HG02678 (cell line): ENCODE data around the gene KLF13.
A peak's percentile ranks its signal among the peaks of the same experiment; 100 is the strongest.

Source experiments
- ATAC-seq: cut with Tn5 transposase; IDR thresholded peaks from one replicate; pipeline ENCODE4 v1.9.1; 2021; ENCODE audit warnings: mild to moderate bottlenecking, moderate library complexity; ENCODE audit not compliant: unreplicated experiment

KLF13 gene

DNA sequence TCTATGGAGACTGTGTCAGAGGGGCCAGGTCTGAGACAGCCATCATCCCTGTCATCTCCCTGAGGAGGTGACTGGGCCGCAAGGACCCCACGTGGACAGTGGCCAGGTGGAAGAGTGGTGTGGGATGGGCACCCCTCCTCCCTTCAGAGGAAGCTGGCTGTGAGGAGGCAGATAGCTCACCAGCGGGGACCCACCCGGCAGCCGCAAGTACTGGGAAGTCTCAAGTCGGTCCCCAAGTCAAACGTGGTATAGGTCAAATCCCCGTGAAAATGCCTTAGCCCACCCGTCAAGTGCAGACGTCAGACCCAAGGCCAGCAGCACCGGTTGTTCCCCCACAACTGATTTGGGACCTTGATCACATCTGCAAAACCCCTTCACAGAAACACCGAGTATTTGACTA is 12.3 kb upstream of the KLF13 start:
- no peak for ATAC-seq

DNA sequence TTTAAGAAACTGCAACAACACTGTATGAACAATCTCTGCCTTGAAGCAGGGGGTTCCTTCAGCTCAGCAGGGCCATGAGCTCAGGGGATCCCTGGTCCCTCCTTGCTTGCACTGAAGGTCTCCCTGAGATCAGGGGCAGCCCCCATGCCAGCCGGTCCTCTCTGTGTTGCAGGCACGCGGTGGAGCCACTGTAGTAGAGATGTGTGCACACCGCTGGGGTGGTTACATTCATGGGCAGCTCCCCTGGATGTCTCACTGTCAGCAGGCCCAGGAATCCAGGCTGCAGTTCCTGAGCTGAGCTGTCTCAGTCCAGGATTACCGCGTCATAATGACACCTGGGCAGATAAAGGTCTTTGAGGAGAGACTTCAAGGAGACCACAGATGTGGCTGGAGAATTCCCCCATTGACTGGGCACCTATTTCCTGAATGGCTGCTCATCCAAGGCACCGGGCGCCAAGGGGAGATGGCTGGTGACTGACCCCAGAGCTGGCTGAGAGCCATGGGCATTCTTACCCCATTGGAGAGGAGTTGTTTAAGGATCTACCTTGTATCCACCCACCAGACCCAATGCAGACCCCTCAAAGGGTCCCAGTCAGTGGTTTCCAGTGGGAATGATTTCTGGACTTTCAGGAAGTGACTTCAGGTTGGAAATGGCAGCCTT is 10.4 kb upstream of the KLF13 start:
- no peak for ATAC-seq

DNA sequence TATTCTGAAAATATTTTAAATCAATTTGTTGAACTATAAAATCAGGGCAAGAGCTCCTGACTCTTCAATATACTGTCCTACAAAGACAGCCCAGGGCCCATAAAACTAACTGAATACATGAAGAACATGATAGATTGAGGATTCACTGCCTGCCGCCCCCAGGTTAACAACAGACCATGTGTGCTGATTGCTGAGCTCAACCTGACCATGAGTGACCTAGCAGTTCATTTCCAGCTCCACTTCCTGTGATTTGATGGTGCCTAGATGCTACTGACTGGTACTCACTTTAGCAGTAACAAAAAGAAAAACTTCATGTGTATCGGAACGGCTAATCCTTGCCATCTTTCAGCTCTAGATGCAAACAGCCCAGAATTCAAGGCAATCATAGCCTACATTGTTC is 9.6 kb upstream of the KLF13 start:
- no peak for ATAC-seq

DNA sequence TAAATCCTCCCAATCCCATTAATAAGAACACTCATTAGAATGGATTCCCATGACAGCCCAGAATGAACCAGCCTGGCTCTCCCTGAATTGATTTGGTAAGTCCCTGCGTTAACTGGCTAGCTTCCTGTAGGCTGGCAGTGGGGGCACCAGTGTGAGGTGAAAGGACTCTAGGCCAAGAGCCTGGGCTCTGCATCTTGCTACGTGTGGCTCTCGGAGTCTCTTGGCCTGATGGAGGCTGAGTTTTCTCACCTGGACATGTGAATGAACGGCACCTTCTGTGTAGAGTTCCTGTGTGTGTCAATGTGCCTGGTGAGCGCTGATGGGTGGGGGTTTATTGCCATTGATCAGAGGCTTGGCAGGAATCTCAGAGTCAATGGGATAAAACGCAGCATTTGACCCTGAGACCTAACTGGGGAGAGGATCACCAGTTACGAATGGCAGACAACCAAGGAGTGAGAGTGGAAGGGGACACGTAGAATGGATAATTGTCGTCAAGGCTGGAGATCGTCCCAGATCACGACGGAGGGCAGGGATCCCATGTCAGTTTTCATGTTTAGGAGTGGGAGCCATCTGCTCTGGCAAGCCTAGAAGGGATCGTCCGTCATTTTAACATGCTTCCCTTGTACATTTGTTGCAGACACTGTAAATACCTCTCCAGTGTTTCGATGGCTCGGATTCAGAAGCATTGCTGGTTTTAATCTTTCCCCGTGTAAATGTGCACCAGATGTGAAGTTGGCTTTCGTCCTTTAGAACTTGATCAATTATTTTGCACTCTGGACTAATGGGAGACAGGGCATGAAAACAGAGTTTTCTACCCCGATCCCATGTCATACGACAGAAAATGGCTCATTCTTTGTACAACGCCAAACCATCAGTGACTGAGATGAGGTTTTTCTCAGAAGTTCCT is 9.0 kb upstream of the KLF13 start:
- no peak for ATAC-seq

DNA sequence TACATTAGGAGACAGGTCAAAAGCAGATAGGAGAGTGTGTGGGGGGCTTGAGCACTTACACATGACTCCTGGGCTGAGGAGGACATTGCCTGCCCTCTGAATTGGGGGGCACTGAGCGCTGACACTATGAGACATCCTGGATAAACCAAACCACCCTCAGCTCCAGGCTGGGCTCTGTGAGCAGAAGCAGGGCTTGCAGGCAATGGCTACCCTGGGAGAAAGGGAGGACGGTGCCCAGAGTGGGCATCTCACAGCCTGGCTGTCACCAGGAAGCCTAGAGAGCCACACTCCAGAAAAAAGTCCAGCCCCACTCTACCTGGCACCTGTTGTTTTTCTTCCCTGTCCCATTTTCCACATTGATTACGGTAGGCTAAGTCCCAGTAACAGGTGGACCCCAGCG is 8.2 kb upstream of the KLF13 start:
- ATAC-seq, result no peak

DNA sequence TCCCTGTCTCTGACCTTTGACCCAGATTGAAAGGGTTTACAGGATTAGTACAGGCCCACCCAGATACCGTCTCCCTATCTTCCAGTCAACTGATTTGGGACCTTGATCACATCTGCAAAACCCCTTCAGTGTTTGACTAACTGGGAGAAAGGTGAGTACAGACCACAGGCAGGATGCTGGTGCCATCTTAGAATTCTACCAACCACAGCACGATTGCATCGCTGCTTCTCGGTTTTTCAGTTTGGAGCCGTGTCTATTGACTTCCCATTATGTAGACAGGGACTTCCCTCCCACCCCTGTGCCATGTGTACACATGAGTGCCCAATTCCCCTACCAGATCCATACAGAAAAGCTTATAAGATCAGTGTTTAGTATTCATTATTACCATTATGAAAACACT is 6.6 kb upstream of the KLF13 start:
- ATAC-seq, result no peak

DNA sequence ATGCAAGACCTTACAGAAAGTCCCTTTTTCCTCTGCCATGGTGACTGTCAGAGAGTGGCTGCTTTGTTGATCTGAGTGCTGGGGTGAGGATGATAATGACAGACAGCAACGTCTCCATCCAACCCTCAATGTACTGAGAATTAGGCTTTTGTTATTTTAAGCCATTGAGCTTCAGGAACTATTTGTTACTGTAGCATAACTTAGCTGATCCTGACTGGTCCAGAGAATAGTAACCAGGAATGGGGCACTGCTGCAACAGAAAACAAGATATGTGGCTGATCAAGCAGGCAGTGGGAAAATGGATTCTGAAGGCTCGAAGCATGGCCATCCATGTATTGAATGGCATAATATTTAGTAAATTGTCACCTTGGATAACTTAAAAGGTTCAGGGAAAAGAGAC is 5.2 kb upstream of the KLF13 start:
- no peak for ATAC-seq

DNA sequence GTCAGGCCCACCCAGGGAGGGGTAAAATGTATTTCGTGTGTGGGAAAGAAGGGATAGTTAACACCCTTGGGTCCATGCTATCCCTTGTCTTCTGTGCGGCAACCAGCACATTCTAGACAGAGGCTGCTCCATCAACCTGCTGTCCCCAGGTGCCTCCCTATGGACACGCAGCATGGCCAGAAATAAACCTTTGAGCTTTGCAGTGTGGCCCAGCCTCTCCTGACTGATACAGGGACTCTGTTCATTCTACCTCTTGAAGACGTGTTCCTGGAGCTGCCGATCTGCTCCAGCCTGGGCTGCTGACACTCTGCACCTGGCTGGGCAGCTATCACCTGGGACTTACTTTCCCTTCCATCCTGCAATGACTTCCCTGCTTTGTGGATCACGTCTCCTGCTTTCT is 4.1 kb upstream of the KLF13 start:
- no peak for ATAC-seq

DNA sequence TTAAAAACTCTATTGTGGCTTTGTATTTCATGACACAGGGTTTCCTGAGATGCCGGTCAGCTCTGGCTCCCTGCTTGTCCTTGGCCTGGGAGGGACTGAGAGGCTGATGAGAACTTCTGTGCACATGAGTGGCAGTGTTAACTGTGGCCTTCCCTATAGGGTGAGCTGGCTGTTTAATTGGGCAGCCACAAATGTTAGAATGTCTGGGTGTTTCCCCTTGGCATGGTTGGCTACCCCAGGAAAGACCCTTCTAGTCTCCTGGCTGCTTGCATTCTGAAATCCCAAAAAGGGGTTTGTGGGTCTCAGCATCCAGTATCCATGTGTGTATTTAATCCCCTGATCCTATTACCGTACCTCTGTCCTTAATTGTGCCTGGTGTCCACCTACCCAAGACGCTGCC is 3.0 kb upstream of the KLF13 start:
- no peak for ATAC-seq

DNA sequence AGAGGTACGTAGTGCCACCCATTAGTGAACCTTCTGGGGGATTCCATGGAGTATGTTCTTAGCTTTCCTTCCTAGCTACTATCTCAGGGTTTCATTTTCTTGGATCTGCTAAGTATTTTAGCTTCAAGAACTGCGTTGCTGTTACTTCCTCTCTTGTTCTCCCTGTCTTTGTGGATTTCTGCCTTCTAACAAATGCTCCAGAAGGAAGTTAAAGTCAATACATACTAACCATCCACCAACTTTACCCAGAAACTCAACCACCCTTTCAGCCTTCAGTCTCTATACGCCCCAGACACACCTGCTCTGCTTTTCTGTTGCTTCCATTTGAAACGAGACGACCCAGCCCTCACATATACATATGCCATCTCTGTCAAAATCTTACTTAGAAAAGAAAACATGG is 2.4 kb upstream of the KLF13 start:
- no peak for ATAC-seq

DNA sequence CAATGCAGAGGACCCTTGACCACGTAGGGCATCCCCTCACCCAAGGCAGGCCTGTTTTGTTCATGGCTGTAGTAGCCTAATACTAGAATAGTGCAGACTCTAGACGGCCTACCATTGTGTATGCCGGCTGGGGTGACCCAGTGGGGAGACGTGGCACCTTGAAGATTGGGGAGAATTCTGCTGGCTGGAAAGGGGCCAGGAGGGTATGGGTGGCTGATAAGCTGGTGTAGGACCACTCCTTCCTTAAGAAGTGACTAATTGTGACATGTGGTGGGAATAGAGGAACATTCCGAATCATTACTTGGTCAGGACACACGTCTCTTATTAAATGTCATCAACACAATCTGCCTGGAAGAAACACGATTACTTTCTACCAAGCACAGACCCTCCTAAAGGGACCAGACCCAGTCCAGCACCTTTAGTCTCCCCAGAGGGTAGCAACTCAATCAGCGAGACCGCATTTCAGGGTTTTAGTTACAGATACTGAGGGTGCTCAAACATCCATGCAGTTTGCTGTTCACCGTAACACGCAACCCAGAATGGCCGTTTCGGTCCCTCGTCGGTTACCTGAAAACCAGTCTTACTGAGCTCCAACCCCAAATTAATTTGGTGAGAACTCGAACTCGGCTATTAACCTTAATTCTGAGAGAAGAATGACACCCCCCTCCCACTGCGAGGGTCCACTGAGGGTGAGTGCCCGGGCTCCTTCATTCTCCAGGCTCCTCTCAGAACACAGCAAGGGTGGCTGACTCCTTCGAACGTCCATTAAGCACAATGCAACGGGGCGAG is 1.6 kb upstream of the KLF13 start:
- ATAC-seq, result no peak

DNA sequence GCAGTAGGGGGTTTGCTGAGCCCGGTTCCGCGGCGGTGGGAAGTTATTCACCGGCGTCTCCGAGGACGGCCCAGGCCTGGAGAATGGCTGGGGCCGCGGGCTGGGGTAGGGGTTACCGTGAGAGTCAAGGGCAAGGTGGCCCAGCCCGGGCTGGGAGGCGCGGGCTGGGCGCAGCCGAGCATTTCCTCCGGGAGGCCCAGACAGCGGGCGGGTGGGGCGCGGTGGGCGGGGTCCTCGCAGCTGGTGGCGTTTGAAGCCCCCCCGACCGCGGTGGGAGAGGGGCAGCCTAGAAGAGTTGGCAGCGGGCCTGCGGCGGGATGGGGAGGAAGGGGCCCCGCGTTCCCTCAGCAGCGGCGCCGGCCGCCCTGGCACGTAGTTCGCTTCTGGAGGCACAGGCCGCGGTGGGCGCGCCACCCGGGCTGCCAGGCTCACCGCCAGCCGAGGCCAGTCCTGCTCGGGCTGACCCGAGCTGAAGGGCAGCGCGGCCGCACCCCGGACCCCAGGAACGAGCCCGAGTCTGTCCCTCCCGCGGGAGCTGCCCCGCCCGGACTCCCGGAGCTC is 960 bp upstream of the KLF13 start:
- peak; percentile 4 for ATAC-seq

DNA sequence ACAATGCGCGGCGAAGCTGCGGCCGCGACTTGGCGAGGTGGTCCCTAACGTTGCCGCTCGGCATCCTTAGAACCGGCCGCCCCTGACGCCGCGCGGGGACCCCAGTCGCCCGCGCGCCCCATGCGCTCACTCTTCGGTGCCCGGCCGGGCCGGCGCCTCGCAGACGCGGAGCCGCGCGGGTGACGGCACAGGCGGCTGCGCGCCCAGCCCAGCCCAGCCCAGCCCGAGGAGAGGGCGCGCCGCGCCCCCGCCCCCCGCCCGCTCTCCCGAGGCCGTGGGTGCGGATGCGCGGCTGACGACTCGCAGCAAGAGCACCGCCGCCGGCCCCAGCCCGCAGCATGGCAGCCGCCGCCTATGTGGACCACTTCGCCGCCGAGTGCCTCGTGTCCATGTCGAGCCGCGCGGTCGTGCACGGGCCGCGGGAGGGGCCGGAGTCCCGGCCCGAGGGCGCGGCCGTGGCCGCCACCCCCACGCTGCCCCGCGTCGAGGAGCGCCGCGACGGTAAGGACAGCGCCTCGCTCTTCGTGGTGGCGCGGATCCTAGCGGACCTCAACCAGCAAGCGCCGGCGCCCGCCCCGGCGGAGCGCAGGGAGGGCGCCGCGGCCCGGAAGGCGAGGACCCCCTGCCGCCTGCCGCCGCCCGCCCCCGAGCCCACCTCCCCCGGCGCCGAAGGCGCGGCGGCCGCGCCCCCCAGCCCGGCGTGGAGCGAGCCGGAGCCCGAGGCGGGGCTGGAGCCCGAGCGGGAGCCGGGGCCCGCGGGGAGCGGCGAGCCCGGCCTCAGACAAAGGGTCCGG is 437 bp downstream of the KLF13 start:
- peak; percentile 19 for ATAC-seq

DNA sequence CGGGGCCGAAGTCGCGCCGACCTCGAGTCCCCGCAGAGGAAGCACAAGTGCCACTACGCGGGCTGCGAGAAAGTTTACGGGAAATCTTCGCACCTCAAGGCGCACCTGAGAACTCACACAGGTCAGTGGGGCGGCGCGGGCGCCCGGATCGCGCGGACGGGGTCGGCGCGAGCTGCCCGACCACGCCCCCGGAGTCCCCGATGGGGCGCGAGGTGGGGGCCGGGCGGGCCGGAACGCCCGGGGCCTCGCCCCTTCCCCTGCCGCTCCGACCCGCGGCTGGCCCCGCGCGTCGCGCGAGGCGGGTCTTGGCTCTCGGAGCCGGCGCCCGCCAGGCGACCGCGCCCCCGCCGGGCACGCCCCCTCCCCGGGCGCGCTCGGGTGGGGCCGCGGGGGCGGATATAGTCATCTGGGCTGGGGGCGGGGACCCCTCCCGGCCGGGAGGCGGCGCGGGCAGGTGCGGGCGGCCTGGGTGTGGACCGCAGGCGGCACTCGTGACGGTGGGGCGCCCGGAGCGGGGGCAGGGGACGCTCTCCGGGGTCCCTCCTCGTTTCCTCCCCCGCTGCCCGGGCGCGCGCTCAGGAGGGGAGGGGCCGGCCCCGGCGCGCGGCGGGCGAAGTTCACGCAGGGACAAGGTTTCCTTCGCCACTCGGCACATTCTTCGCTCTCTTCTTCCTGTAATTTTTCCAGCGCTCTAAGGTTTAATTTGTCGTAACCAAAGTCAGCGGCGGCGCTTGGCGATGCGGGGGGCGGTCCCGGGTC is 1.2 kb downstream of the KLF13 start:
- ATAC-seq, result no peak

DNA sequence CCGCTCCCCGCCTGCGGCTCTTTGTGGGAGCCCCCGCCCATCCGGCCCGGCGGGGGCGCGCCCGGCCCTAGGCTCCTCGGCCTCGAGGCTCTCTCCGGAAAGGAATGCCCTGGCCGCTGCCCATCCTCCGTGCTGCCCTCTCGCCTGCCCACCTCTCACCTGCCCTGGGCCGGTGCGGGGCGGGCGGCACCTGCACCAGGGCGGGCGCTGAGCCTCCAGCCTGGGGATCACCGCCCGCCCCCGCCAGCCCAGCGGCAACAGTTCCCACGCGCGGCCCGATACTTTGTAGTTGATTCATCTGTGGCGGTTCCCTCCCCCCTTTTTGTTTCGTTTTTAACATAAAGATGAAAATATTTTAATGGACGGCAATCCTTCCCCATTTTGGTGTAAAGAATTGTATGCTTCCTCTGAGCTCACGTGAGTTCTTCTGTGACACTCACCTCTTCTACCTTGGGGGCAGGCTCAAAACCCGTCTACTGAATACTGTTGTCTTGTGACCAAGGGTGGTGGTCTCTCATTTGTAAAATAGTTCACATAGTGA is 1.9 kb downstream of the KLF13 start:
- no peak for ATAC-seq

DNA sequence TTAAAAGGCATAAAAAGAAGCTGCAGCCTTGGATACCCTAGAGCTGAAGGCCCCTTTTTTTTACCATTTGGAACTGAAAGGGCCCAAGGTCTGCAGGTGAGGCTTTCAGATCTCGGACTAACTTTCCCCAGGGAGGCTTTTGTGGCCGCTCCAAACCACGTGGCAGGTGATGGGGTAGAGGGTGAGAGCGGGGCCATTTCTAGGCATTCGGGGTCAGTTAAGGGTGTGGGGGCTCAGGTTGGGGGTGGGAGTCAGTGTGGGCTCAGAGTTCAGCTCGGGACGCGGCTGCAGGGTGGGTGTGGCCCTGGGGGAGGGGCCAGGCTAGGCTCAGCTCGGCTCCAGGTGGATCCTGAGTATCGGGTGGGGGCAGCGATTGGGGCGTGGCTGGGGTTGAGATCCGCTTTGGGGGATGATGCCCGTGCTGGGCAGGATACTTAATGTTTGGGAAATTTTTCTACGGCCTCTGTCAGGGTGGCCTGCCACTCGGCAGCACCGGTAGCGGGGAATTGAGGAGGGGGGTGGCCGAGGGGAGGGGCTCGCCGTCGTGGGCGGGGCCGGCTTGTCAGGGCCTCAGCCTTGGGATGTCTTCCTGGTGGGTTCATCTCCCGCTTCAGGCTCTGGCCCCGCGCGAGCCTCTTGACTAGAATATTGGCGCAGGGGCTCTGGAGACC is 2.5 kb downstream of the KLF13 start:
- no peak for ATAC-seq

DNA sequence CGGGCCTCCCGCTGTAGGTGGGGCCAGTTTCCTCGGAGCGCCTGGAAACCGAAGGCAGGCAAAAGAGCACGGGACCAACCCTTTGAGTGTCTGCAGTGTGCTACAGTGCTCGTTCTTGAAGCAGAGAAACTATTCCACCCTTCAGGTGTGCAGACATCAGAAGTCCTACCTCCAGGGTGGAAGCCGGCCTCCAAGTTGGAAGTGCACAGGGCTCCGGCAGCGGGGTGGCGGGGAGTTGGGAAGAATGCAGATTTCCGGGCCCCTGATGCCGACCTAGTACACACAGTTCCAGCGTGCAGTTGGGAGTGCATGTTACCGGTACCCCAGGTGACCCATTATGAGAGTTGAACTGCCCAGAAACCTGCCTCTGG is 3.0 kb downstream of the KLF13 start:
- no peak for ATAC-seq

DNA sequence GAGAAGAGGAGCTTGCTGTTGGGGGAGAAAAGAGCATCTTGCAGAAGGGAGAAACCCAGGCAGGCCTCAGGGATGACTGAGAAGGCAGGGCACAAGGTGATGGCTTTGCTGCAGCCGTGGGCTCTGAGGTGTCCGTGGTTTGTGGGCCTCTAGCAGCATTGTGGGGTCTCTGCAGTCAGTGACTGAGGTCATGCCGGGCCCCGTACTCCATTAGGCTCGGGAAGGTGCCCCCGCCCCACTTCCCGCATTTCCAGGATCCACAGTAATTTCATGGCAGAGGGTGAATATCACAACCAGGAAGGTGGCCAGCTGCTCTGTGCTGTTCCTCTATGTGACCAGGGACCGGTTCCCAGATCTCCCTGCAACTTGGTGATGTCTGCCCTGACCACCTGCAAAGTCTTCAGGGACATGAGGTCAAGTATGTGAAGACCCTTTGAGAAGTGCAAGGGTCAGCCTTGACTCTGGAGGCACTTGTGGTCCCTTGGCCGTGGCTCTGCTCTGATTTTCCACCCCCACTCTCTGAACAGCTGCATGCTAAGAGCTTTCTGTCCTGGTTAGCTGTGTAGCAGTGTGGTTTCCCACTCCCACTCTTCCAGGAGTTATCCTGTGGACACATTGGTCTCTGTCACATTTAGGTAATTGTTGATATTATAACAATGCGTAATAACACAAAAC is 3.6 kb downstream of the KLF13 start:
- ATAC-seq, result no peak

DNA sequence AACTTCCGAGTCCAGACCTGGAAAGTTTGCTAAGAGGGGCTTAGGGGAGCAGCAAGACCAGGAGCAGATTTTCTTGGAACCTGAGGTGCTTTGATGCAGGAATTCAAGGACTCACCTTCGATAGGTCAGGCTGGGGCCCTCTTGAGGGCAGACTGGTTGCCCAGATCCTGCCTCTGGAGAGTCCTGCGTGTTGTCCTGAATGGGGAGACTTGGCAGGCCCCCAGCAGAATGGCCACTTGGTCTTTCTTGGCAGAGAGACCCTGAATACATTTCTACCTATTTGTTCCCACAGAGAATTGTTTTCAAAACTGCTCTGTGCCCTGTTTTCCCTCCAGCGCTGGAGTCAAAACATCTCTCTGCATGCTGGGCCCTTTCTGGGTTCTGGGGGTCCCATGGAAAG is 4.2 kb downstream of the KLF13 start:
- no peak for ATAC-seq
